Esophagus muscularis mucosa (tissue), 4 donors: Measurements from ENCODE around the gene DYNC1LI2. TPM values are rescaled to one million over a fixed set of nuclear protein-coding genes. Genes with fewer than 3 reads are reported as not detected.

Experiments used
- DNase-seq: peaks from one replicate; pipeline ENCODE4 v3.0.0-alpha.2; 2017; ENCODE audit errors: extremely low spot score
- H3K27ac ChIP-seq, 4 donors: fragments of 200-600 bp; sonication (generic); replicated peaks in 1 of 4; 1 replicate in 3 of 4; 2 replicates in 1 of 4; pipeline ENCODE4 v1.5.1; 2016 to 2019; ENCODE audit warnings: mild to moderate bottlenecking in 1 of 4
- H3K27me3 ChIP-seq, 4 donors: fragments of 200-600 bp; sonication (generic); one replicate each; pipeline versions ENCODE4 v1.5.1 to v1.6.0; 2016 to 2019
- H3K36me3 ChIP-seq, 4 donors: fragments of 200-600 bp; sonication (generic); one replicate each; pipeline ENCODE4 v1.5.1; 2016 to 2019
- H3K4me1 ChIP-seq, 4 donors: fragments of 200-600 bp; sonication (generic); one replicate each; pipeline ENCODE4 v1.5.1; 2016 to 2019
- H3K4me3 ChIP-seq, 4 donors: fragments of 200-600 bp; sonication (generic); 1 replicate in 2 of 4; 2 replicates in 2 of 4; pipeline ENCODE4 v1.5.1; 2016 to 2019; ENCODE audit warnings: mild to moderate bottlenecking in 4 of 4, moderate library complexity in 1 of 4
- H3K9me3 ChIP-seq, 4 donors: fragments of 200-600 bp; sonication (generic); 1 replicate in 3 of 4; 2 replicates in 1 of 4; pipeline ENCODE4 v1.5.1; 2016 to 2019
- CTCF ChIP-seq, 3 experiments: fragments of 200-600 bp in 2 of 3; fragments of 450-650 bp in 1 of 3; sonication (generic) in 2 of 3; IDR thresholded peaks; one replicate each; pipeline ENCODE4 v1.5.1; 2017 to 2019; ENCODE audit warnings: antibody characterized with exemption in 3 of 3, mild to moderate bottlenecking in 2 of 3, moderate library complexity in 1 of 3
- EP300 ChIP-seq: sonication (generic); formaldehyde crosslinking; IDR thresholded peaks from one replicate; pipeline ENCODE4 v1.6.1; 2017; ENCODE audit warnings: antibody characterized with exemption
- POLR2A ChIP-seq: fragments of 450-650 bp; IDR thresholded peaks from one replicate; pipeline ENCODE4 v1.6.1; 2017; ENCODE audit warnings: antibody characterized with exemption, moderate library complexity, mild to moderate bottlenecking, low read depth
- POLR2AphosphoS5 ChIP-seq, 2 donors: sonication (generic); formaldehyde crosslinking; IDR thresholded peaks; one replicate each; pipeline ENCODE4 v1.6.1; 2017; ENCODE audit warnings: antibody characterized with exemption in 2 of 2
- WGBS: methylation state at CpG from one replicate; pipeline ENCODE4 v1.1.5; 2018; 5-methylcytosine and 5-hydroxymethylcytosine counted together
- intact Hi-C: fragments of 100-400 bp; cut with DNase I; formaldehyde crosslinking; loops from one replicate; pipeline ENCODE4 v1.15.1; 2023
- total RNA-seq, 4 donors: library from RNA; depleted of rRNA; stranded (reverse); fragments of >200 nt; gene quantifications; one replicate each; pipeline versions ENCODE4 v1.1.0 to v1.2.1, GENCODE V29; 2016

Gene DYNC1LI2
- total RNA-seq, 4 donors from 2014 or later, result 167 to 203 (median 186) TPM

DNA sequence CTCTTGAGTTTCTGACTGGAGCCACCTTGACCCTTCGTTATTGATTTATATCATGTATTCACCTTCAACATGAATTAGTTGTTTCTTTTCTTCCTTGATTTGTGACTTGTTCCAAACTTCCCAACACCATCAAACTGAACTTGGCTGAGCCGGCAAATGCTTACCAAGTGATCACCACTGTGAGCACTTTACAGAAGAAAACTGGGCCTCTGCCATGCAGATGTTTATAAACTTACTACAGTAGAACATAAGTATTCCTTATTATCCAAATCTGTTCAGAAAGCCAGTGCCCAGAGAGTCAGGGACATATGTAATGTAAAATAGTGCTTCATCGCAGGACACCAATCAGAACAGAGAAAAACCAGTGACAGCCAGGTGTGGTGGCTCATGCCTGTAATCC lies 74.8 kb downstream of the DYNC1LI2 start:
- H3K4me3 ChIP-seq, result no peak overlapping the region
- WGBS, result 64% methylated on average over 3 of the region's 3 CpGs
- TF ChIP-seq EP300 (no peak), POLR2A (no peak), CTCF (IDR thresholded peaks at IDR 0.05) (no peak), POLR2AphosphoS5 (IDR thresholded peaks at IDR 0.05) (no peak)
- H3K9me3 ChIP-seq, result no peaks in the 10 kb centered on the region
- intact Hi-C loops, result no loop called here
- peaks cover 0 to 4% (median 0%) of the 10 kb centered on the region in 4 donors for H3K36me3 ChIP-seq
- H3K4me1 ChIP-seq, result peaks cover 0 to 9% (median 7%) of the 10 kb centered on the region in 4 donors
- H3K27me3 ChIP-seq, result no peaks in the 10 kb centered on the region
- DNase-seq, result no peak
- H3K27ac ChIP-seq, result no peak overlapping the region

DNA sequence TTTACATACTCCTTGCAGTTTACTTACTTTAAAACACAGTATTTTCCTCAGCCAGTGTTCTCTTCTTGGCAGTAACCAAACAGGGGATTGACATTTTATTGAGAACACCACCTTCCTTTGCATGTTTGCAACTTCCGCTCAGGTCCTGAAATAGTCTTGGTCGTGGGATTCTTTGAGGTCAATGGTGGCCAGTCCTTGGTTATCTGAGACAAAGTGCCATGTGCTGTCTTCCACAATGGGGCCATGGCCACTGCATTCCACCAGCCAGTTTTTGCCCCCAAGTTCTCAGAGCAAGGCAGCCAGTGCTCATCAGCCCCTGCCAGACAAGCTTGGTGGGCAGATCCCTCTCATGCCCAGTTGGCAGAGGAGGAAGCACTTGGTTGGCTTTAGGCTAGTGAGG lies 77.7 kb downstream of the DYNC1LI2 start:
- H3K27me3 ChIP-seq, result no peaks in the 10 kb centered on the region
- no peak overlapping the region for H3K27ac ChIP-seq
- TF ChIP-seq CTCF (IDR thresholded peaks at IDR 0.05) (no peak), EP300 (no peak), POLR2AphosphoS5 (IDR thresholded peaks at IDR 0.05) (no peak), POLR2A (no peak)
- peaks cover 0 to 4% (median 0%) of the 10 kb centered on the region in 4 donors for H3K36me3 ChIP-seq
- no peaks in the 10 kb centered on the region for H3K9me3 ChIP-seq
- intact Hi-C loops, result no loop called here
- H3K4me1 ChIP-seq, result peaks cover 0 to 9% (median 7%) of the 10 kb centered on the region in 4 donors
- H3K4me3 ChIP-seq, result no peak overlapping the region
- 84% methylated on average over 2 of the region's 2 CpGs for WGBS
- DNase-seq, result no peak

Other genes starting within 250 kb of the DYNC1LI2 start
- 10 to 100 TPM; 26.3 to 35.2 (median 30.0) TPM for gene TK2, start 201.5 kb downstream of the DYNC1LI2 start, total RNA-seq
- gene CKLF, start 199.0 kb downstream of the DYNC1LI2 start, total RNA-seq, result 10 to 100 TPM; 18.1 to 28.2 (median 24.2) TPM
- 1 to 10 TPM in 3 of 4 donors, not detected in 1; 1.4 to 2.0 (median 1.7) TPM for gene CMTM1, start 185.2 kb downstream of the DYNC1LI2 start, total RNA-seq
- gene CMTM2, start 172.1 kb downstream of the DYNC1LI2 start, total RNA-seq, result 1 to 10 TPM in 1 of 4 donors, not detected in 3; 1.8 TPM
- 10 to 100 TPM; 13.7 to 24.5 (median 17.3) TPM for gene CMTM3, start 146.9 kb downstream of the DYNC1LI2 start, total RNA-seq
- 10 to 100 TPM in 3 of 4 donors, 1 to 10 TPM in 1; 9.8 to 19.8 (median 15.0) TPM for gene CMTM4, start 54.9 kb downstream of the DYNC1LI2 start, total RNA-seq
- gene TERB1, start 50.0 kb upstream of the DYNC1LI2 start, total RNA-seq, result not detected
- gene NAE1, start 79.4 kb upstream of the DYNC1LI2 start, total RNA-seq, result 10 to 100 TPM; 32.7 to 50.7 (median 42.4) TPM
- gene CA7, start 92.8 kb upstream of the DYNC1LI2 start, total RNA-seq, result under 1 TPM in 1 of 4 donors, not detected in 3; 0.33 TPM
- 1 to 10 TPM; 5.5 to 9.3 (median 7.6) TPM for gene PDP2, start 128.9 kb upstream of the DYNC1LI2 start, total RNA-seq
- under 1 TPM in 1 of 4 donors, not detected in 3; 0.52 TPM for gene CDH16, start 167.3 kb upstream of the DYNC1LI2 start, total RNA-seq
- 10 to 100 TPM; 36.4 to 64.9 (median 55.4) TPM for gene RRAD, start 173.9 kb upstream of the DYNC1LI2 start, total RNA-seq
- 100 to 1,000 TPM in 1 of 4 donors, 10 to 100 TPM in 3; 83.1 to 101 (median 95.5) TPM for gene CIAO2B, start 182.8 kb upstream of the DYNC1LI2 start, total RNA-seq
- gene CES2, start 183.9 kb upstream of the DYNC1LI2 start, total RNA-seq, result 10 to 100 TPM; 22.0 to 29.7 (median 26.8) TPM
- under 1 TPM in 3 of 4 donors, not detected in 1; 0.23 to 0.42 (median 0.33) TPM for gene CES3, start 209.7 kb upstream of the DYNC1LI2 start, total RNA-seq
- 1 to 10 TPM; 2.7 to 4.0 (median 3.3) TPM for gene CES4A, start 237.0 kb upstream of the DYNC1LI2 start, total RNA-seq